ENCODE results near the gene NCKAP1. TPM values are rescaled to one million over a fixed set of nuclear protein-coding genes. Genes with fewer than 3 reads are reported as not detected.

NCKAP1 gene
- total and polyA plus RNA-seq, 4 donors = 16.1 to 64.2 (median 24.4) TPM

DNA sequence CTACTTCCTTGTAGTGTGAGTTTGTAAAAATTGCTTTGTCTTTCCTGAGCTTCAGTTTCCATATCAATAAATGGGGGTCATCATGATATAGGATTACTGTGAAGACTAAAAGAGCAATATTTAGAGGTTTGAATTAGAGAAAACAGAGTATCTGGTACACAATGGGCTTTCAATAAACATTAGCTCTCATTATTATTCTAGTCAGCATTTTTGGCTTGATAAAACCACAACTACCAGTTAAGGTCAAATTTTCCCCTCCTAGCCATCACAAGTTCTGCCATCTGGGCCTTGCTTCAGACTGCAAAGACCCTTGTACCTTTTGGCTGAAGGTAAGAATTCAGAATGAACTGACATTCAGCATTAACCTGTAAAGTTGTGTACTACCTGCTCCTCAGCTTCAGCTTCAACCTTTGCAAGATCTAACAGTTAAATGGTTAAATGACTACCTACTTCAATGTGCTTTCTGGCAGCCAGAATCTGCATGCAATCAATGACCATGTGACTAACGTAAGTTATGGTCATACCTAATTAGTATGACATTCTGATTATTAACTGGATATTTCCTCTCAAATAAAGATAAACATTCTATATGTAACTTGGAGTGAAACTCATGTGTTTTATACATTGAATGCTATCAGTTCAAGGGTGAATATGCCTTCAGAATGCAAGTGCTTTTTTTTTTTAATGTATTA is 119.2 kb downstream of the NCKAP1 start:
- no peak for DNase-seq (ENCODE audit: low spot score)
- Histone ChIP-seq H3K4me1 (ENCODE audit: control insufficient read depth in 4 of 4, insufficient read depth in 4 of 4, low read length in 3 of 4) (peaks cover 0 to 22% (median 10%) of the 10 kb centered on the region in 4 donors), H3K9ac (ENCODE audit: low read depth in 1 of 2, low read length in 2 of 2) (no peak overlapping the region), H3K27me3 (ENCODE audit: control insufficient read depth in 4 of 4, insufficient read depth in 4 of 4, low read length in 3 of 4) (no peaks in the 10 kb centered on the region), H3K4me3 (ENCODE audit: low read depth in 1 of 3, low read length in 3 of 3) (no peak overlapping the region), H3K27ac (ENCODE audit: low read depth in 1 of 2, low read length in 2 of 2) (no peak overlapping the region), H3K9me3 (ENCODE audit: control insufficient read depth in 4 of 4, low read length in 3 of 4) (no peaks in the 10 kb centered on the region), H3K36me3 (ENCODE audit: control insufficient read depth in 4 of 4, insufficient read depth in 3 of 4, low read depth in 1 of 4, low read length in 3 of 4) (peaks cover 0 to 3% (median under 1%) of the 10 kb centered on the region in 4 donors)
- WGBS = 44% methylated on average over 1 of the region's 1 CpG
- TF ChIP-seq RXRA (IDR thresholded peaks at IDR 0.05) (no peak), EGR1 (IDR thresholded peaks at IDR 0.05; ENCODE audit: low read depth in 2 of 2) (no peak), FOXA1 (IDR thresholded peaks at IDR 0.05) (no peak), NR2F2 (IDR thresholded peaks at IDR 0.05) (no peak), TAF1 (conservative IDR thresholded peaks at IDR 0.05) (no peak), CTCF (IDR thresholded peaks at IDR 0.05; ENCODE audit: low read depth, low read length, missing input control) (no peak), SP1 (IDR thresholded peaks at IDR 0.05) (no peak), REST (IDR thresholded peaks at IDR 0.05) (no peak)
- TF ChIP-seq, protein P1, sequence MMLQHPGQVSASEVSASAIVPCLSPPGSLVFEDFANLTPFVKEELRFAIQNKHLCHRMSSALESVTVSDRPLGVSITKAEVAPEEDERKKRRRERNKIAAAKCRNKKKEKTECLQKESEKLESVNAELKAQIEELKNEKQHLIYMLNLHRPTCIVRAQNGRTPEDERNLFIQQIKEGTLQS (IDR thresholded peaks at IDR 0.05) = no peak
- TF ChIP-seq, protein P2, sequence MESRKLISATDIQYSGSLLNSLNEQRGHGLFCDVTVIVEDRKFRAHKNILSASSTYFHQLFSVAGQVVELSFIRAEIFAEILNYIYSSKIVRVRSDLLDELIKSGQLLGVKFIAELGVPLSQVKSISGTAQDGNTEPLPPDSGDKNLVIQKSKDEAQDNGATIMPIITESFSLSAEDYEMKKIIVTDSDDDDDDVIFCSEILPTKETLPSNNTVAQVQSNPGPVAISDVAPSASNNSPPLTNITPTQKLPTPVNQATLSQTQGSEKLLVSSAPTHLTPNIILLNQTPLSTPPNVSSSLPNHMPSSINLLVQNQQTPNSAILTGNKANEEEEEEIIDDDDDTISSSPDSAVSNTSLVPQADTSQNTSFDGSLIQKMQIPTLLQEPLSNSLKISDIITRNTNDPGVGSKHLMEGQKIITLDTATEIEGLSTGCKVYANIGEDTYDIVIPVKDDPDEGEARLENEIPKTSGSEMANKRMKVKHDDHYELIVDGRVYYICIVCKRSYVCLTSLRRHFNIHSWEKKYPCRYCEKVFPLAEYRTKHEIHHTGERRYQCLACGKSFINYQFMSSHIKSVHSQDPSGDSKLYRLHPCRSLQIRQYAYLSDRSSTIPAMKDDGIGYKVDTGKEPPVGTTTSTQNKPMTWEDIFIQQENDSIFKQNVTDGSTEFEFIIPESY (IDR thresholded peaks at IDR 0.05) = no peak

DNA sequence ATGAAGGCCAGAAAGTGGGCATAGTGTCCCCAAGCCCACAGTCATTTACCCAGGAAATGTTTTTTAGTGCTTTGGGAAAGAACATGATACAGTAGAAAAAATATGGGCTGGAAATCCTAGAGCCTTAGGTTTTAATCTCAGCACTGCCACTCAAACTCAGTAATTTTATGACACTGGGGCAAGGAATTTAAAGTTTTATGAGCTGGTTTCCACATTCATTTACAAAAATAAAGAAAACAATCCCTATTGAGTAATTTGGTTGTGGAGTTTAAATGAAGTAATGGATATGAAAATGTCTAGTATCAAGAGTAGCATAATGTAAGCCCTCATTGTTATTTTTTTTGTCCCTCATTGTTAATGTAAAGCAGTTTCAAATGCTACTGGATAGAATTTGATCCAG is 120.3 kb downstream of the NCKAP1 start:
- no peak overlapping the region for H3K27ac ChIP-seq (ENCODE audit: low read depth in 1 of 2, low read length in 2 of 2)
- H3K36me3 ChIP-seq (ENCODE audit: control insufficient read depth in 4 of 4, insufficient read depth in 3 of 4, low read depth in 1 of 4, low read length in 3 of 4) = peaks cover 0 to 3% (median under 1%) of the 10 kb centered on the region in 4 donors
- no peak for TF ChIP-seq HNF4G (IDR thresholded peaks at IDR 0.05)
- TF ChIP-seq REST (IDR thresholded peaks at IDR 0.05) = no peak
- no peak for TF ChIP-seq JUND (IDR thresholded peaks at IDR 0.05)
- TF ChIP-seq FOXA1 (IDR thresholded peaks at IDR 0.05) = no peak
- TF ChIP-seq CTCF (IDR thresholded peaks at IDR 0.05; ENCODE audit: low read depth, low read length, missing input control) = no peak
- no peak for TF ChIP-seq FOXA2 (IDR thresholded peaks at IDR 0.05)
- TF ChIP-seq EGR1 (IDR thresholded peaks at IDR 0.05; ENCODE audit: low read depth in 2 of 2) = no peak
- TF ChIP-seq MAX (IDR thresholded peaks at IDR 0.05) = no peak
- TF ChIP-seq RAD21 (IDR thresholded peaks at IDR 0.05) = no peak
- no peak for TF ChIP-seq YY1 (IDR thresholded peaks at IDR 0.05)
- TF ChIP-seq GABPA (IDR thresholded peaks at IDR 0.05 in 1 of 2, conservative IDR thresholded peaks at IDR 0.05 in 1 of 2) = no peak
- TF ChIP-seq TAF1 (conservative IDR thresholded peaks at IDR 0.05) = no peak
- peaks cover 4 to 32% (median 17%) of the 10 kb centered on the region in 4 donors for H3K4me1 ChIP-seq (ENCODE audit: control insufficient read depth in 4 of 4, insufficient read depth in 4 of 4, low read length in 3 of 4)
- H3K27me3 ChIP-seq (ENCODE audit: control insufficient read depth in 4 of 4, insufficient read depth in 4 of 4, low read length in 3 of 4) = no peaks in the 10 kb centered on the region
- no peak overlapping the region for H3K9ac ChIP-seq (ENCODE audit: low read depth in 1 of 2, low read length in 2 of 2)
- H3K4me3 ChIP-seq (ENCODE audit: low read depth in 1 of 3, low read length in 3 of 3) = no peak overlapping the region
- no peaks in the 10 kb centered on the region for H3K9me3 ChIP-seq (ENCODE audit: control insufficient read depth in 4 of 4, low read length in 3 of 4)
- no peak for DNase-seq (ENCODE audit: low spot score)

Measured in liver (tissue), 9 donors.